DND-41 (cell line): ENCODE measurements around the gene CAPRIN1.

Source experiments
- CTCF ChIP-seq: IDR thresholded peaks from 2 replicates; pipeline ENCODE4 v1.5.1; 2012; ENCODE audit warnings: borderline replicate concordance, low read length, moderate library complexity, mild to moderate bottlenecking; ENCODE audit not compliant: poor library complexity, severe bottlenecking; ENCODE audit errors: extremely low read depth
- EZH2 ChIP-seq: IDR thresholded peaks from 3 replicates; pipeline ENCODE4 v1.6.1; 2012; ENCODE audit warnings: borderline replicate concordance, low read depth, mild to moderate bottlenecking, moderate library complexity, low read length, inconsistent platforms; ENCODE audit not compliant: severe bottlenecking

DNA sequence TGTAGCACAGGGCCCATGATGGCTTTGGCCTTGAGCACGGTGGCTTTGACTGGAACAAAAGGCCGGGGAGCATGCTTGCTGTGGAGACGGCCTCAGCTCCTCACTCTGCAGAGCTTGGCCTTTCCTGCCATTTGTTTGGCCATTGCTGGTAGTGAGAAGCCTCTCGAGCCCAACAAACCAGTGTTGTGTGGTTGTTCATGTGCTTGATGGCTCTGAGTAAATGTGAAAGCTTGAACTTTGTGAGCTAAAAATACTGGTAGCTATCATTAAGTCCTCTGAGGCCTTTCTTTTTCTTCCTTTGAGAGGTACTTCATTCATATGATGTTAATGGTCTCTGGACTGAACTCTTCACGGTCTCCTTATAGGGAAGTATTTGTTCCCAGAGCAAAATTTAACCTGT lies 93.5 kb downstream of the CAPRIN1 start:
- TF ChIP-seq CTCF, result no peak
- no peak for TF ChIP-seq EZH2
